Kasumi-1 (cell line): ENCODE data around the gene ALAD.

Source experiments
- DNase-seq, 2 experiments: peaks; one replicate each; lab custom pipeline; 2025; lab: John Stamatoyannopoulos, UW

ALAD gene

DNA sequence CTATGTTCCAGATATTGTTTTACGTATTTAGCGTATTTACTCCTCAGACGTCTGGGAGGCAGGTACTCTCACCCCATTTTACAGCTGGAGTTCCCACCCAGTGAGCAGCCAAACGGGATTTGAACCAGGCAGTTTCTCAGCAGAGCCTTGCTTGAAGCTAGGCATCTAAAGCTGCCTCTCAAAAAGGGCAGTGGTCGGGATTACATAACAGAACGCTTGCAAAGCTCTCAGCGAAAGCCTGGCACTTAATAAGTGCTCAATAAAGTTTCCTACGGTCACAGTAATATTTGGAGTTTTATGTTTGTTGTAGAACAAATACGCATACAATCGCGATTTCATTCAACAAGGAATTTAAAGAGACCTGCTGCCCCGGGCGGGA, 52.0 kb downstream of the ALAD start:
- DNase-seq: peak; percentile 9 to 24

DNA sequence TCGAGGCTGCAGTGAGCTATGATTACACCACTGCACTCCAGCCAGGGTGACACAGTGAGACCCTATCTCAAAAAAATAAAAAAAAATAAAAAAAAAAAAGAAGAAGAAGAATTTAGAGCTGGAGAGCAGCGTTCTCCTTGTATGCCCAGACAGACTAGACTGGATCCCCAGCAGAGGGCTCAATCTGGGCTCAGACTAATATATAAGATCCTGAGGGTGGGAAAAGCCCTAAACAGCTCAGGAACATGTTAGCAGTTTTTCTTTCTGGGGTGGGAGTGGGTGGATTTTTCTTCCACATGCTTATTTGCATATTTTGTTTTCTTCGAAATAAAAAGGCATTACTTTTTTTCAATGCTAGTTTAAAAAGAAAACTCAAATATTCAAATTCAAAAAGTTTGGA, 52.6 kb downstream of the ALAD start:
- peak in 1 of 2 experiments; percentile 14 for DNase-seq

DNA sequence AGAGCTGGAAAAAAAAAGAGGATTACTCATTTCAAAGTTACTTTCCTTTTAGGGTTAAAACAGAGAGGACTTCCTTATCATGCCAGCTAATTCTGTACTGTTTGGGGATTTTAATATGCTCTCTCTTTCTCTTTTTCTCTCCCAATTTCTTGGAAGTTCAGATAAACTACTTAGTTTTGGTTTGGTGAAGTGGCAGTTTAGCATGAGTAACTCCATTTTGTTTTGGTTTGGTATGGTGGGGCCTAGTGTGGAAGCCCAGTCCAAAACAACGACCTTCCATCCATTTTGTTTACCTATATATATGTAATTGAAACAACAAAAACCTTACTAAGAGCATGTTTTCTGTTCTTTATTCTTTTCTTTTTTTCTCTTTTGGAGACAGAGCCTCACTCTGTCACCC, 55.4 kb downstream of the ALAD start:
- no peak for DNase-seq

DNA sequence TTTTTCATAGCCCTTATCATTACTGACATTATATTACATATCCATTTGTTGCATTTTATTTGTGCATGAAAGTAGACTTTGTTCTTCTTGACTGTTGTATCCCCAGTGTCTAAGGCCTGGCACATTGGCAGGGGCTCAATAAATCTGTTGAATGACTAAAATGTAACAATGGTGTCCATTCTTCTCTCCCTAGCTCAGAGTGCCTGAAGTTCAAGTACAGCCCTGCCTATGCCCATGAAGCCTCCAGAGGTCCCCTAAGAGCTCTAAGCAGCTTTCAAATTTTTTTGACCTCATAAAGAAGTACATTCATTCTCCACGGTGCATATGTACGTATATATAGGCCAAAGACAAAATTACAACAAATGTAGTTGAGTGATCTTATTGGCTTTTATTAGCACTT, 55.9 kb downstream of the ALAD start:
- DNase-seq: no peak

DNA sequence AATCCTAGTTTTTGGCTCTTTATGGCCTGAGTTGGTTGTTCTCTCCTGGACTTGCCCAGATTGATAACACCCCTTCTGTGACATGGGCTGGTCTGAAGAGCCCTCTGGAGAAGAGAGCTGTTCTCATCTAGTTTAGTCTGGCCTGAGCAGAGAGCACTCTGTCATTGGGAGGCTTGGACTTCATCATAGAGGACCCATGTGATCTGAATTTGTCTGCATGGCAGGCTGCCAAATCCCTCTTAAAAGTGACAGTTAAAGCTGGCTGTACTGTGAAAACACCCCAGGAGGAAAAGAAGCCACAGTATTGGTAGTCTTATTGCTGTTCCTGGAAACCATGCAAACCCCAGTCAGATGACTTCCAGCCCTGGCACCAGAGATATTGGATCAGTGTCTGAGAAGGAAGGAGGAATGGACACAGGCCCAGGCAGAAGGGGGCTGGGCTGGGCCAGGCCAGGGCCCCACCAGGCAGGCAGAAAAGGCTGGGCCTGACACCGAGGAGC, 57.3 kb downstream of the ALAD start:
- DNase-seq: peak; percentile 77 to 82

DNA sequence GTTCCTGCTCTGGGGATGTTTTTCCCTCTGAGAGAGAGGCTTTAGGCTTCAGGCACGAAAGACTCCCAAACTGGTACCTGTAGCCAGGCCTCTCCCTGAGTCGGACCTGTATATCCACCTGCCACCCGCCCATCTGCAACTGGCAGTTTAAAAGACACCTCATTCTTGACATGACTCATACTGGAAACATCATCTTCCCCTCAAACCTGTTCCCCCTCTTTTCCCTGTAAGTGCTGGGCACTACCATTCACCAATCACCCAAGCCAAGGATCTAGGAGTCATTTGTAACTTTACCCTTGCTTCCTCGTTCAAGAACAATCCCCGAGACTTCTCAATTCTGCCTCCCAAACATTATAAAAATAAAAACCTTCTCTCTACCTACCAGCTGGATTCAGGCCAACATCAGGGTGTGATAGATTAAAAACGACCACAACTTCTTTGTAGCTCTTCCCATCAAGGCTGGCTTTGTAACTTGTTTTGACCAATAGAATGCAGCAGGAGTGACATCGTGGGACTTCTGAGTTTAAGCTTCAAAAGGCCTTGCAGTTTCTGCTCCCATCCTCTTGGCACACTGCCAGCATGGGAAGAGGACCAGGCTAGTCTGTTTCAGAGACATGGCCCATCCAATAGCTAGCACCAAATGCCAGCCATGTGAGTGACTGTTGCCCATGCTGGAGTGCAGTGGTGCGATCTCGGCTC, 59.2 kb downstream of the ALAD start:
- no peak for DNase-seq

DNA sequence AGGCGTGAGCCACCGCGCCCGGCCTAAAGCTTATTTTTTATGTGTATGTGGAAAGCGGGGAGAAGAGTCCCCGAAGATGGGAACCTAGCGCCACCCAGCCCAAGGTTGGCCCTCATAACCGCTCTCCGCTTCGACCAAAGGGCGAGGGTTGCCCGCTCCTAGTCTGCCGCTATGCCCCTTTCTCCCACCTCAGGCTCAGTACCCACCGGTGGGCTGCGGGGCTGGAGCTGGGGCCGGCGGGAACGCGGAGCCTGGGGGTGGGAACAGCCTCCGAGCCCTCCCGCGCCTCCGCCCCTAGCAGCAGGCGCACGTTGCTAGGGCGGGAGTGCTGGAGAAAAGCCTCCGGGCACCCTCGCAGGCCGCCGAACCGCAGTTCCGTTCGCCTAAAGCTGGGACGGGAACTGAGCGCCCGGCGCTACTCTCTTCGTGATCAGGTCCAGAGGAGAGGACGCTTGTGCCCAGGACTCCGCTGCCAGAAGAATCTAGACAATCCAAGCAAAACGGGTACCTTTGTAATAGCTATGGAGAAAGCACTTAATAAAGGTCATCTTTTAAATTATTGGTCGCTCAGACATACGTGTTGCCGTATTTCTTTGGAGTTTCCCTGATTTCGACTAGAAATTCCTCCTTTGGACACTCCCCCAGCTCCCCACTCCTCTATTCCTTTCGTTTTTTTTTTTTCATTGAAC, 60.9 kb downstream of the ALAD start, which contains the start of gene WDR31:
WDR31 (minus strand) TSS at position 265 of the 689 bp plus-strand sequence. CDS start 8,253 bp downstream, outside the sequence.
- peak; percentile 84 to 87 for DNase-seq

DNA sequence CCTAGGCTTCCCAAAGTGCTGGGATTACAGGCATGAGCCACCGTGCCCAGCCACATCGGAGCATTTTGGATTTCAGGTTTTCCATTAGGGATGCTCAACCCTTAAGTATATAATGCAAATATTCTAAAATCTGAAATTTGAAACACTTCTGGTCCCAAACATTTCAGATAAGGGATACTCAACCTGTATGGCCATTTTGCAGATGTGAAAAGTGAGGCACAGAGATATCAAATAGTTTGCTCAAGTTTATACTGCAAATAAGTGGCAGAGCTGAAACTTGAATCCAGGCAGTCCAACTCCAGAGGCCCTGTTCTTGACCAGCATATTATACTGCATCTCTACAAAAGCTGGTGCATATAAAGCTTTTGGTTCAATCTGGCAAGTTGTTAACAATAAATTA, 63.4 kb downstream of the ALAD start:
- no peak for DNase-seq
